Measurements from ENCODE around the gene KRTAP20-1.

KRTAP20-1 gene

GRCh38 chr21:30646904-30647414 lies 30.7 kb downstream of the KRTAP20-1 start:
- DNase-seq (ENCODE audit: low read depth, low spot score) = no peak

GRCh38 chr21:30652891-30653290 lies 36.7 kb downstream of the KRTAP20-1 start:
- no peak for DNase-seq (ENCODE audit: low read depth, low spot score)

All from iPS DF 19.7 (cell line).